HG03025 (cell line): ENCODE results near the gene MBL2.

Experiments used
- ATAC-seq: cut with Tn5 transposase; IDR thresholded peaks from one replicate; pipeline ENCODE4 v1.9.1; 2021; ENCODE audit warnings: mild to moderate bottlenecking, moderate library complexity; ENCODE audit not compliant: unreplicated experiment, low FRiP score

The MBL2 gene

GRCh38 chr10:52772623-52773022 is at the start of gene MBL2:
MBL2 (minus strand) TSS chr10:52772784; CDS start chr10:52771635, 1,149 bp downstream.
- ATAC-seq = no peak

- ATAC-seq = no peak
These were observed 47.7 kb upstream of the MBL2 start for GRCh38 chr10:52820309-52820708.

GRCh38 chr10:52818019-52818418 is 45.4 kb upstream of the MBL2 start:
- peak; percentile 95 for ATAC-seq

- no peak for ATAC-seq
These were observed 41.9 kb upstream of the MBL2 start for GRCh38 chr10:52814506-52814905.

- no peak for ATAC-seq
These were observed 39.2 kb upstream of the MBL2 start for GRCh38 chr10:52811776-52812175.

- ATAC-seq = no peak
These were observed 38.2 kb upstream of the MBL2 start for GRCh38 chr10:52810761-52811160.

- ATAC-seq = no peak
These were observed 35.2 kb upstream of the MBL2 start for GRCh38 chr10:52807803-52808202.

GRCh38 chr10:52805414-52806285 is 33.1 kb upstream of the MBL2 start:
- no peak for ATAC-seq

GRCh38 chr10:52801947-52802346 is 29.4 kb upstream of the MBL2 start:
- no peak for ATAC-seq

- ATAC-seq = no peak
These were observed 13.5 kb upstream of the MBL2 start for GRCh38 chr10:52786098-52786497.

- ATAC-seq = no peak
These were observed 12.8 kb upstream of the MBL2 start for GRCh38 chr10:52785418-52785817.

GRCh38 chr10:52783726-52784125 is 11.1 kb upstream of the MBL2 start:
- ATAC-seq = no peak

GRCh38 chr10:52782554-52782953 is 10.0 kb upstream of the MBL2 start:
- no peak for ATAC-seq

GRCh38 chr10:52780391-52781155 is 8.0 kb upstream of the MBL2 start:
- ATAC-seq = peak; percentile 11

- ATAC-seq = peak; percentile 87
These were observed 7.2 kb upstream of the MBL2 start for GRCh38 chr10:52779541-52780390.

GRCh38 chr10:52778511-52779392 is 6.2 kb upstream of the MBL2 start:
- no peak for ATAC-seq

GRCh38 chr10:52777414-52777813 is 4.8 kb upstream of the MBL2 start:
- ATAC-seq = no peak

GRCh38 chr10:52776471-52776903 is 3.9 kb upstream of the MBL2 start:
- ATAC-seq = no peak

- no peak for ATAC-seq
These were observed 2.6 kb upstream of the MBL2 start for GRCh38 chr10:52775132-52775647.
